Thyroid gland (tissue), 4 donors: ENCODE data around the gene DENND5A.

Experiments
- CTCF ChIP-seq, 6 experiments: fragments of 200-600 bp in 3 of 6; fragments of 450-650 bp in 3 of 6; sonication (generic) in 3 of 6; IDR thresholded peaks; one replicate each; pipeline ENCODE4 v1.5.1; 2016 to 2019; ENCODE audit warnings: antibody characterized with exemption in 6 of 6, mild to moderate bottlenecking in 2 of 6, inconsistent platforms in 1 of 6, moderate library complexity in 1 of 6
- POLR2A ChIP-seq, 2 donors: fragments of 450-650 bp; IDR thresholded peaks; one replicate each; pipeline ENCODE4 v1.6.1; 2017; ENCODE audit warnings: antibody characterized with exemption in 2 of 2, mild to moderate bottlenecking in 2 of 2, moderate library complexity in 1 of 2

GRCh38 chr11:9144828-9145227, 120.3 kb downstream of the DENND5A start:
- TF ChIP-seq CTCF (IDR thresholded peaks at IDR 0.05), result no peak
- no peak for TF ChIP-seq POLR2A (IDR thresholded peaks at IDR 0.05)
